B cell (primary cell): ENCODE results near the gene CLIP2.

ENCODE experiments used
- EZH2 ChIP-seq: IDR thresholded peaks from 2 replicates; pipeline ENCODE4 v1.6.1; 2012; ENCODE audit warnings: borderline replicate concordance, low read depth, mild to moderate bottlenecking, moderate library complexity, low read length; ENCODE audit not compliant: insufficient read depth, poor library complexity, severe bottlenecking
- TF ChIP-seq, protein P1 (sequence below): fragments of 200-600 bp; IDR thresholded peaks from one replicate; pipeline ENCODE4 v1.8.0; 2022; ENCODE audit warnings: antibody characterized with exemption, mild to moderate bottlenecking

DNA sequence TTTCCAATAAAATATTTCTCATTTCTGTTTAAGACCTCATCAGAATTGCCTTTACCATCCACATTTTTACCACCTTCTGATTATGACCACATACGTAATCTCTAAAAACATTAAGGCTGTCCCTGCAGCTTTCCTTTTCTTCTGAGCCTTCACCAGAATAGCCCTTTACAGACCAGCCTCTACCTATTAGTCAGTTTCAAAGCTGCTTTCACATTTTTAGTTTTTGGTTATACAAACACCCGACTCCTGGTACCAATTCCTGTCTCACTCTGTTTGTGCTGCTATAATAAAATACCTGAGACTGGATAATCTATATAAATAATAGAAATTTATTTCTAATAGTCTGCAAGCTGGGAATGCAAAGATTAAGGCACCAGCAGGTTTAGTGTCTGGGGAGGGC, 149.1 kb downstream of the CLIP2 start:
- TF ChIP-seq, protein P1, sequence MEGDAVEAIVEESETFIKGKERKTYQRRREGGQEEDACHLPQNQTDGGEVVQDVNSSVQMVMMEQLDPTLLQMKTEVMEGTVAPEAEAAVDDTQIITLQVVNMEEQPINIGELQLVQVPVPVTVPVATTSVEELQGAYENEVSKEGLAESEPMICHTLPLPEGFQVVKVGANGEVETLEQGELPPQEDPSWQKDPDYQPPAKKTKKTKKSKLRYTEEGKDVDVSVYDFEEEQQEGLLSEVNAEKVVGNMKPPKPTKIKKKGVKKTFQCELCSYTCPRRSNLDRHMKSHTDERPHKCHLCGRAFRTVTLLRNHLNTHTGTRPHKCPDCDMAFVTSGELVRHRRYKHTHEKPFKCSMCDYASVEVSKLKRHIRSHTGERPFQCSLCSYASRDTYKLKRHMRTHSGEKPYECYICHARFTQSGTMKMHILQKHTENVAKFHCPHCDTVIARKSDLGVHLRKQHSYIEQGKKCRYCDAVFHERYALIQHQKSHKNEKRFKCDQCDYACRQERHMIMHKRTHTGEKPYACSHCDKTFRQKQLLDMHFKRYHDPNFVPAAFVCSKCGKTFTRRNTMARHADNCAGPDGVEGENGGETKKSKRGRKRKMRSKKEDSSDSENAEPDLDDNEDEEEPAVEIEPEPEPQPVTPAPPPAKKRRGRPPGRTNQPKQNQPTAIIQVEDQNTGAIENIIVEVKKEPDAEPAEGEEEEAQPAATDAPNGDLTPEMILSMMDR, result no peak
- no peak for TF ChIP-seq EZH2
